Stimulated activated CD4-positive, alpha-beta T cell treated with anti-CD3 and anti-CD28 coated beads, Interleukin-4, amount 100 ng/mL, for 48 hours (primary cell): ENCODE results near the gene PSD4.

Source experiments
- DNase-seq, 2 donors: peaks; one replicate each; pipeline ENCODE4 v3.0.0-alpha.2; 2020; ENCODE audit warnings: low read depth in 2 of 2

Gene PSD4

DNA sequence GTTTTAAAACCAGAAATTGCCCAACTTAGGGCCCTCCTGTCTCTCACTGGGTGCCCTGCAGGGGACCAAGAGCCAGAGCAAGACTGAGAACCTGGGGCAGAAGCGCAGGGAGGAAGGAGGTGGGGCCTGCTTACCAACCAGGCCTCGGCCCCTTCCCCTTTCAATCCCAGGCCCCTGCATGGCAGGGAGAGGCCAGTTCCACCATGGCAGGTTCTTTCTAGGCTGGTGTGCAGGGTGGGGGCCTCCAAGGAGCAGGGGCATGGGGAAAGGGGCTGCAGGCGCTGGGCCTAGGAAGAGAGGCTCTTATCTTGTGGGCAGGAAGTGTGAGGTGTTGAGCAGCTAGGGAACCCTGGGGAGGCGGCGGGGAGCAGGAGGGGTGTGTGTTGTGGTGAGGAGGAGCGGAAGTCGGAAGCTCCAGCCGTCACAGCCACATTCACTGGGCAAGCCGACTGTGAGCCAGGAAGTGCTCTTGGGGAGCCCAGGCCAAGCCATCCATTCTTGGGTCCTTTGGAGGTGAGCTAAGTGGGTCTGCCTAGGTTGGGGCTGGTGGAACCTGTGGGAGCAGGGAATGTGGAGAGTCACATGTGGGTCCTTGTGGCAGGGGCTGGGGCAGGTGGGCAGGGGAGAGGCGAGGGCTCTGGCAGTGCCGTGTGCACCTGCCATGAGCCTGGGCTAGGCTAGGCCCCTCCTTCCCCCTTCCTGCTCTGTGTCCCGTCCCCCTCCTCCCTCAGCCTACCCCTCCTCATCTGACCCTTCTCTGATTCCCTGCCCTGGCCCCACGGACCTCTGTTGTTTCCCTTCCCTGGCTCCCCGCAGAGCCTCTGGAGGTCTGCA is at the start of gene PSD4:
TSS of gene PSD4 (plus strand) at position 430 of the 834 bp plus-strand sequence. CDS start 8,486 bp downstream, outside the sequence.
- DNase-seq, result peak; percentile 78 to 86

DNA sequence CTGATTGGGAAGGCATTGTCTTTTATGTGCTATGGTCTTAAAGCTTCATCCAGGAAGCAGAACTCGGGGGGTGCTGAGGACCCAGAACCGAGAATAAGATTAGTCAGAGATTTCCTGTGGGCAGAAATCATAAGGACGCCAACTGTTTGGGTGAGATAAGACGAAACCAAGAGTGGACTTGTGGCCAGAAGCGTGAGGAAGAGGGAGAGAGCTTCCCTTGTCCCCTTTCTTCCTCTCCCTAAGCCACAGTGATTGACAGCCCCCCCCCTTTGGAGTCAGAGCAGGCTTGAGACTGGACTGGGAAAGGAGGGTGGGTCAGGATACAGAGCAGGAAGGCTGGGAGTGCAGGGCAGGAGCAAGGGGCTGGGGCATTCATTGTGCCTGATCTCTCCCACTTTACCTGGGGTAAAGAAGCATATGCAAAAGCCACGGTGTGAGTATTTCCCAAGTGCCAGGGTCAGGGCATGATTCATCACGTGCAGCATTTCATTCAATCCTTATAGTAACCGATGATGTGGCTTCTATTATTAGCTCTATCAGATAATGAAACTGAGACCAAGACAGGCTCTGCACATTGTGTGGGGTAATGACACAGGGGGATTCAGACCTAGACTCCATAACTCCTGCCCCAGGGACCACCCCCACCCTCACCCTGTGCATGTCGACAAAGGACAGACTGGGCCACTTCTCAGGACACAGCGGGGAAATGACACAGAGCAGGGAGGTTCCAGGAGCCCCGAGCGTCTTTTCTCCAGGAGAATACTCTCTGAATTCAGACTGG is 49.4 kb upstream of the PSD4 start:
- no peak for DNase-seq

DNA sequence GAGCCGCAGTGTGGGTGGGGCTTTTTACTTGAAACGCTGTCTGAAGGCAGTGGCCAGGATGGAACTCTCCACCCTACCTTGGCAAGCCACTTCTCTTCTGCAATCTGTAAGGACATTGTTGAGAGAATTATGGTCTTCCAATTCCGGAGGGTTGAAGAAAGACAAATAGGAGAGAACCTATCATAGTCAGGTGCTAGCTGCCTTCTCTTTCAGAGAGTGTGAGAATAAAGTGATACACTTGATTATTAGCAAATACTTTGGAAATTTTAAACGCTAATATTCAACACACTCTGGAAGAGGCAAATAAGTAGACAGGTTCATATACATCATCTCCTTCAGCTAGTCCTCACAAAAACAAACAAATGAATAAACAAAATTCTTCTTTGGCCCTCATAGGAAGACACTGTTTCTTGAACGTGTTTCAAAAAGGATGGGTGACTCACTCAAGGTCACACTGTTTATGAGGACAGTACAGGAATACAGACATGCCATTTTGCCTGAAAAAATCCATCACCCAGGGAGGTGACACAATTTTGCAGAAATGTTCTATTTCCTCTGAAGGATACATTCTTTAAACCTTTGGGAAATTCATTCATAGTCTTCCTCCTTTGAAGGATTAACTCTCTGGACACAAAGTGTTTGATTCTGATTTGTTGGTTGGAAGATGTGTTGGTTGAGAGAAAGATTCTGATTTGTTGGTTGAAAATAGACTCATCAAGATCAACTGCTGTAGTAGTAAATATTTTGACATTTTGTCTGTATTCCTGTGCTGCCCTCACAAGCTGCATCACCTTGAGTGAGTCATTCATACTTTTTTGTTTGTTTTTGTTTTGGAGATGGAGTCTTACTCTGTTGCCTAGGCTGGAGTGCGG is 48.6 kb upstream of the PSD4 start:
- DNase-seq, result no peak

DNA sequence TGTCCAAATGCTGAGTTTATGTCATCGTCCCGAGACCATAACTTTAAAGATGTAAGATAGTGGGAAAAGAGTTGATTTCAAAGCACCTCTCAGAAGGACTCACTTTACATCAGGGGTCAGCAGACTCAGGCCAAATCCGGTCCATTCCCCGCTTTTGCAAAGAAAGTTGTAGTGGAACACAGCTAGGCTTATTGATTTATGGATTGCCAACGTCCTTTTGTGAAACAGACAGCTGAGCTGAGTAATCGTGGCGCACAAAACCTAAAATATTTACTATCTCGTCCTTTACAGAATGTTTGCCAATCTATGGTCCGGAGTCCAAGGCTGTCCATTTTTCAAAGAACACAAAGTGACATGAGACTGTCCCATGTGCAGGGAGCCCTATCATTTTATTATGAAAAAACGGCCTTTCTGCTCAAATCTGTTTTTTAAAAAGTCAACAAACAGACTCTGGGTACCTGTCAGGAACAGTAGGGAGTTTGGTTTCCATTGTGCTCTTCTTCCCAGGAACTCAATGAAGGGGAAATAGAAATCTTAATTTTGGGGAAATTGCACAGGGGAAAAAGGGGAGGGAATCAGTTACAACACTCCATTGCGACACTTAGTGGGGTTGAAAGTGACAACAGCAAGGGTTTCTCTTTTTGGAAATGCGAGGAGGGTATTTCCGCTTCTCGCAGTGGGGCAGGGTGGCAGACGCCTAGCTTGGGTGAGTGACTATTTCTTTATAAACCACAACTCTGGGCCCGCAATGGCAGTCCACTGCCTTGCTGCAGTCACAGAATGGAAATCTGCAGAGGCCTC is 46.7 kb upstream of the PSD4 start, which contains the start of gene IL1RN:
TSS of gene IL1RN (plus strand) at position 754 of the 801 bp plus-strand sequence. CDS start at position 781, 27 bp downstream.
- DNase-seq, result no peak

DNA sequence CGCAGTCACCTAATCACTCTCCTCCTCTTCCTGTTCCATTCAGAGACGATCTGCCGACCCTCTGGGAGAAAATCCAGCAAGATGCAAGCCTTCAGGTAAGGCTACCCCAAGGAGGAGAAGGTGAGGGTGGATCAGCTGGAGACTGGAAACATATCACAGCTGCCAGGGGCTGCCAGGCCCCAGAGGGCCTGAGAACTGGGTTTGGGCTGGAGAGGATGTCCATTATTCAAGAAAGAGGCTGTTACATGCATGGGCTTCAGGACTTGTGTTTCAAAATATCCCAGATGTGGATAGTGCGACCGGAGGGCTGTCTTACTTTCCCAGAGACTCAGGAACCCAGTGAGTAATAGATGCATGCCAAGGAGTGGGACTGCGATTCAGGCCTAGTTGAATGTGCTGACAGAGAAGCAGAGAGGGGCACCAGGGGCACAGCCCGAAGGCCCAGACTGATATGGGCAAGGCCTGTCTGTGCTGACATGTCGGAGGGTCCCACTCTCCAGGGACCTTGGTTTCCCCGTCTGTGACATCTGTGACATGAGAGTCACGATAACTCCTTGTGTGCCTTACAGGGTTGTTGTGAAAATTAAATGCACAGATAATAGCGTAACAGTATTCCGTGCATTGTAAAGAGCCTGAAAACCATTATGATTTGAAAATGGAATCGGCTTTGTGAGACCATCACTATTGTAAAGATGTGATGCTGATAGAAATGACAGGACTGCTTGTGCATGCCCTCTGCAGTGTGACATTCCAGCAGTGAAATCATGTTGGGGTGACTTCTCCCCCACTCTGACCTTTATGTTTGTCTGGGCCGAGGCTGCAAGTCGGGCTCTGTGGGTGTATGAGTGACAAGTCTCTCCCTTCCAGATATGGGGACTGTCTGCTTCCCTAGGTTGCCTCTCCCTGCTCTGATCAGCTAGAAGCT is 45.9 kb upstream of the PSD4 start:
- no peak for DNase-seq

DNA sequence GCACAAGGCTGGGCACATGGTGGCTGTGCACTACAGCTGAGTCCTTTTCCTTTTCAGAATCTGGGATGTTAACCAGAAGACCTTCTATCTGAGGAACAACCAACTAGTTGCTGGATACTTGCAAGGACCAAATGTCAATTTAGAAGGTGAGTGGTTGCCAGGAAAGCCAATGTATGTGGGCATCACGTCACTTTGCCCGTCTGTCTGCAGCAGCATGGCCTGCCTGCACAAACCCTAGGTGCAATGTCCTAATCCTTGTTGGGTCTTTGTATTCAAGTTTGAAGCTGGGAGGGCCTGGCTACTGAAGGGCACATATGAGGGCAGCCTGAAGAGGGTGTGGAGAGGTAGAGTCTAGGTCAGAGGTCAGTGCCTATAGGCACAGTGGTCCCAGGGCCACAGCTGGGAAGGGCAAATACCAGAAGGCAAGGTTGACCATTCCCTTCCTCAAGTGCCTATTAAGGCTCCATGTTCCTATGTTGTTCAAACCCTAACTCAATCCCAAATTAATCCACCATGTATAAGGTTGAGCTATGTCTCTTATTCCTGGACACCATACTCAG is 44.2 kb upstream of the PSD4 start:
- no peak for DNase-seq

DNA sequence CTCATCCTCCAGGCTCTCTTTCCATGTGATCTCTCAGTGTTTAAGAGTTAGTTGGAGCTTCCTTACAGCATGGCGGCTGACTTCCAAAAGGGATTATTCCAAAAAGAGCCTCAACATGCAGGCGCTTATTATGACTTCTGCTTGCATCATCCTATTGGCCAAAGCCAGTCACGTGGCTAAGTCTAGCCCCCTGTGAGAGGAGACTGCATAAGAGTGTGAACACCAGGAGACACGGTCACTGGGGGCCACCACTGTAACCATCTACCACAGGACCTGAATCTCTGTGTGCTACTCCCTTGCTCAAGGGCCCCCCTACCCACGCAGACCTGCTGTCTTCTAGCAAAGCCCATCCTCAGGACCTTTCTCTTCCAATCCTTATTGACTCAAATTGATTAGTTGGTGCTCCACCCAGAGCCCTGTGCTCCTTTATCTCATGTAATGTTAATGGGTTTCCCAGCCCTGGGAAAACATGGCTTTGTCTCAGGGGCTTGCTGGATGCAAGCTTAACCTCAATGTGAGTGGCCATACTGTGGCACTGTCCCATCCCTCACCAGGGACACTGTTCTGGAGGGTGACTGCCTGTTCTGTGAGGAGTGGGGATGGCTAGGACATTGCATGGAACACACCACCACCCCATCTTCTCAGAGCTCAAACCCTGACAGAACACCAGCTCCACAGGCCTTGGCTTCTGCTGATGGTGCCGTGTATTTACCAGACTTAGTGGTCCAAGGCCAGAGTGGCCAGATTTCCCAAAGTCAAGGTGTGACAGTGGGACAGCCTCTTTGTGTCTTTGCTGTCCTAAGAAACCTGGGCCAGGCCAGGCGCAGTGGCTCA is 42.2 kb upstream of the PSD4 start:
- DNase-seq, result no peak

DNA sequence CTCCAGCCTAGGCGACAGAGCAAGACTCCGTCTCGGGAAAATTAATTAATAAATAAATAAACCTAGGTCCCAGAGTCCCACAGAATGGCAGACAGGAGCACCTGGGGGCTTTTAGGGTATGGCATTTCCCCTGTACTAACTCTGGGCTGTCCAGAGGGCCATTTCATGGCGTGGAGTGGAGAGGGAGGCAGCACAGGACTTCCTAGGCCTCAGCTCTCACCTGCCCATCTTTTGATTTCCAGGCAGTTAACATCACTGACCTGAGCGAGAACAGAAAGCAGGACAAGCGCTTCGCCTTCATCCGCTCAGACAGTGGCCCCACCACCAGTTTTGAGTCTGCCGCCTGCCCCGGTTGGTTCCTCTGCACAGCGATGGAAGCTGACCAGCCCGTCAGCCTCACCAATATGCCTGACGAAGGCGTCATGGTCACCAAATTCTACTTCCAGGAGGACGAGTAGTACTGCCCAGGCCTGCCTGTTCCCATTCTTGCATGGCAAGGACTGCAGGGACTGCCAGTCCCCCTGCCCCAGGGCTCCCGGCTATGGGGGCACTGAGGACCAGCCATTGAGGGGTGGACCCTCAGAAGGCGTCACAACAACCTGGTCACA is 41.3 kb upstream of the PSD4 start:
- no peak for DNase-seq

DNA sequence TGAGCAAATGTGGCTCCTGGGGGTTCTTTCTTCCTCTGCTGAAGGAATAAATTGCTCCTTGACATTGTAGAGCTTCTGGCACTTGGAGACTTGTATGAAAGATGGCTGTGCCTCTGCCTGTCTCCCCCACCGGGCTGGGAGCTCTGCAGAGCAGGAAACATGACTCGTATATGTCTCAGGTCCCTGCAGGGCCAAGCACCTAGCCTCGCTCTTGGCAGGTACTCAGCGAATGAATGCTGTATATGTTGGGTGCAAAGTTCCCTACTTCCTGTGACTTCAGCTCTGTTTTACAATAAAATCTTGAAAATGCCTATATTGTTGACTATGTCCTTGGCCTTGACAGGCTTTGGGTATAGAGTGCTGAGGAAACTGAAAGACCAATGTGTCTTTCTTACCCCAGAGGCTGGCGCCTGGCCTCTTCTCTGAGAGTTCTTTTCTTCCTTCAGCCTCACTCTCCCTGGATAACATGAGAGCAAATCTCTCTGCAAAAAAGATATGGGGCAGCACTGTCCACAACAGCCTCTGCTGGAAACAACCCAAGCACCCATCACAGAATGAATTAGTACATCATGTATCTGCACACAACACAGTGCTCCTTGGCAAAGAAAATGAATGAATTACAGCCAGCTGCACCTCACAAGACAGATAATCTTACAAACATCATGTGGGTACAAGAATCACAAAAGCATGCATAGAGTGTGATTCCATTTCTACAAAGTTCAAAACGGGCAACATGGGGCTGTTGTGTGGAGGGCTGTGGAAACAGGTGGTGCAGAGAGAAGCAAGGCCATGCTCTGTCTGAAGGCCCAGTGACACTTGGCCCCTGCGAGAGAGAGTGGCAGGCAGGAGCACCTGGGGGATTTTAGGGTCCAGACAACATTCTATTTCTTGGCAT is 39.8 kb upstream of the PSD4 start:
- no peak for DNase-seq

DNA sequence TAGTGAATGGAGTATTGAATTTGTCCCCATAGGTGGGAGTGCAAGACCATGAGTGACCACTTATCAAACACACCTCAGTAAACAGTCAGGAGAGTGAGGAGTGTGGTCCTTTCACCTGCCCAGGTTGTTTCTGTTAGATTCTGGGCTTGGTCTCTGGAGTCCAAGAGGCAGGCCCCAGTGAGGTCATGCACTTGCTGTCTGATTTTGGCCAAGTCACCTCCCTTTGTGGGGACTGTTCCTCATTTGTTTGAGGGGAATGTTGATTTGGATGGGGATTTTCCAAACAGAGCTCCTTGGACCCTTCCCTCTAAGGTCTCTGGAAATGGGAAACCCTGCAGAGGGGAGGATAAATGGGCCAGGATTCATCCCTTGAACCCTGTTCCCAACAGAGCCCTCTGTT is 39.1 kb upstream of the PSD4 start:
- DNase-seq, result no peak

DNA sequence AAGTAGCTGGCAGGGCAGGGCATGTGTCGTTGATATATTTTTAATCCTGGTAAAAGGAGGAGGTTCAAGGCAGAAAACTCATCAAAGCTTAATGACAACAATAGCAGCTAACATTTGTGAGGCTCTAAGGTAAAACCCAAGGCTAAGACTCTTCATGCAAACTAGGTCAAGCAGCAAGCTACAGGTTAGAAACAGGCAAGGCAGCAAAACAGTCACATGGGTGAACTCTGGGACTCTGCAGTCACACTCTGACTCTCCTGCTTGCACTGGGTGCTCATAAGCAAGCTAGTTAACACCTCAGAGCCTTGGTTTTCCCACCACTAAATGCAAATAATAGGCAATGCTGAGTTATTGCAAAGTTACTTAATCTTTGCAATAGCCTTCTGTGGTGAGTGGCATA is 38.5 kb upstream of the PSD4 start:
- DNase-seq, result no peak

DNA sequence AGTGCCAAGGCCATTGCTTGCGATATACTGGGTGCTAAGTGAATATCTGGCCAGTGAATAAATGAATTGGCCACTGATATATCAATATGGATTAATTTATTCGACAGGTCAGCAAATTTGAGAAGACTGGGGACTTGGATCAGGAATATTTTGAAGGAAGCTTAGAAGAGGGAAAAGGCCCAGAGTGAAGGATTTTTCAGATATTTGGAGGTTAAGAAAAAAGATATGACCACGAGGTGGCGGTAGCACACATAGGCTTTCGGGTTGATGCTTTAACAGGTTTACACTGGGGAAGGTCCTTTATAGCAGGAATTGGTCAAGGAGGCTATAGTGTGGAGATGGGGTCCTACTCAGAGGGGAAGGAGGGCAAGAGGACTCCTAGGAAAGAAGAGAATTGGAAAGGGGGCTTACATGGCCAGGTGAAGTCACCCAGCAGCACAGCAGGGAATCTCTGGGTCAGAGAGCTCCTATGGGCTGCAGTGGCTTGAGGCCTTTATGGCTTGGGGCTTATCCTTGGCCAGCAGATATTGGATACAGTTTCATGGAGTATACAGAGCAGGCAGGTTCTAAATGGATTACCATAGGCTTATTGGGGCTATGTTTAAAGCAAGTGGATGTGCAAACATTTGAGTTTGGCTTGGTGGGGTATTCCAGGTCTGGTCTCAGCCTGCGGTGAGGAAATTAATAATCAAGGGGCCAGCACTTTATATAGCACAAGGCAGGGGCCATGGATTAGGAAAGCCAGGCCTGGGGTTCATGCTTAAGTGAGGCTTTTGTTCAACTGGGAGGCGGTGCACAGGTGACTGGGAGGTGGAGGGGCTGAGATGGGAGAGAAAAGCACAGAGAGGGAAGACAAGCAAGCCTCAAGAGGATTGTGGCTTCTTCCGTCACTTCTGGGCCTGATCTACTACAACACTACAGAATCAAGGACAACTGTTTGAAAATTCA is 36.7 kb upstream of the PSD4 start:
- DNase-seq, result no peak

DNA sequence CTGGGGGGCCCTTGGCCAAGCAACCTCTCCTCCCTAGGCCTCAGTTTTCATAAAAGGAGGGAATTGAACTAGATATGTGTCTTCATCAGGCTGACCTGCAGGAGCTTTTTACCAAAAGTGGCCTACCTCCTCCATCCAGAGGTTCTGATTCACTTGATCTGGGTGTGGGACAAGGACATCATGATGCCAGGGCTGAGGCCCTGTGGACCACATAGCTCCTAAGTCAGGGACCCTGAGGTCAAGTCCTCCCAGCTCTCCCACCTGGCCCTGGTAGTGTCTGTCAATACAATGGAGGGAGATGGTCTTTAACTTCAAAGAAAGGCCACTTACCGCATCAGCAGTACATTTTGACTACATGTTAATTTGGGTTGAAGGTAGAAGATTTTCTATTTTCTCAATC is 35.9 kb upstream of the PSD4 start:
- no peak for DNase-seq

DNA sequence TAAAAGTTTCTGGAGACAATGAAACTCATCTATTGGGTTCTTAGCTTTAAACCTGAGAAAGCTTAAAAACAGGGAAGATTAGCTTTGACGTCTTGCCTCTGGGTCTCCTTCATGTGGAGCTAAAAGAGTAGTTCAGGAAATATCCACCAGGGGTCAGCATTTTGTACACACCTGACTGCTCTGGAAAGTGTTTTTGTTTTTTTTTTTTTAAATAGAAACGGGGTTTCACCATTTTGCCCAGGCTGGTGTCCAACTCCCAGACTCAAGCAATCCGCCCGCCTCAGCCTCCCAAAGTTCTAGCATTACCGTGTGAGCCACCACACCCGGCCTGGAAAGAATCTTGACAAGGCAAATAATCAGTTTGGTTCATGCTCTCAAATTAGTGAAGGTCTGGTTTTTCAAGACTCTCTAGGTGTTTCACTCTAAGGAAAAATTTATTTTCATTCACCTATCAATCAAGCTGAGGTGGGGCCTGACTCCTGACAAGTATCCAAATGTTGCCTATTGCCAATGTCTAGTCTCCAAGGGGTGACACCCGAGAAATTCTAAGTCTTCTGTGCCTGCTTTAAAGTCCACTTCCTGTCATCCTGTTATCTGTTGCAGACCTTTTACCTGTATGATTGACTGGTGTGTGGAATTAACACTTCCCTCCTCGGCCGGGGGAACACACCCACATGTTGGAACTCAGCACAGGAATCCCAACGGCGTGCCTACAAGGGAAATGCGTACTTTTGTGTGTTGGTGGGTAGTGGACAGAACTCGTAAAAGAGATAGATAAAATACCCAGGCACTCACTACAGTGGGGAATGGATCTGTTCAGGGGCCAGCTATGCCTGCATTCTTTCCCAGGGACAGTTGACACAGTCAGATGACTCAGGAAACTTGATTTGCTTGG is 35.1 kb upstream of the PSD4 start:
- DNase-seq, result peak in 1 of 2 donors; percentile 43

DNA sequence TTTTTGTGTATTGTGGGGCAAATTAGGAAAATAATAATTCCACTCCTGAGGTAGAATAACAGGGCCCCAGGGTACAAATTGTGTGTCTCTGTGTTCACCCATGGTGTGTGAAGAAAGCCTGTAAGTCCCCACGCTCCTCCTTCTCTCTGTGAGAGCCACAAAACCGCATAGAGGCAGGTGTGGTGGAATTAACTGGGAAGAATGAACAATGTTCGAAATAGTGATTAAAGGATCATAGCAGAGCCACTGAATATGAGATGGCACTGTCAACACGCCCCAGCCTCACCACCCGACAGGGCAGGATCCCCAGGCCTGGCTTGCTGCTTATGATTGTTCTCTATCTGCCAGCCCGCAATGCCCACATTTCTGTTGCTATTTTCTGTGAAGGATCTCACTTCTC is 32.3 kb upstream of the PSD4 start:
- DNase-seq, result no peak
